SH-SY5Y (cell line): ENCODE results near the gene KCTD7.

Experiments used
- GATA2 ChIP-seq: IDR thresholded peaks from 2 replicates; pipeline ENCODE4 v1.6.1; 2011; ENCODE audit warnings: mild to moderate bottlenecking, low read depth, low read length
- GATA3 ChIP-seq: IDR thresholded peaks from 2 replicates; pipeline ENCODE4 v1.6.1; 2011; ENCODE audit warnings: low read depth, mild to moderate bottlenecking, low read length, moderate library complexity

GRCh38 chr7:66669496-66669895, 40.8 kb downstream of the KCTD7 start:
- TF ChIP-seq GATA3 (no peak), GATA2 (no peak)
